Measurements from ENCODE around the gene TTYH3.

- TF ChIP-seq POLR2A (IDR thresholded peaks at IDR 0.05; ENCODE audit: low read length) (no peak), GATA1 (IDR thresholded peaks at IDR 0.05; ENCODE audit: low read depth, low read length) (no peak)
Observed at GRCh38 chr7:2644562-2645273, 12.9 kb downstream of the TTYH3 start.

All from erythroblast (primary cell).